Measurements from ENCODE around the gene IFRD2.
"Not testable (repeated sequence)": the region's sequence is repeated elsewhere in the genome, so short reads cannot be mapped to it uniquely, and the experiment has no call there.

IFRD2 gene

DNA sequence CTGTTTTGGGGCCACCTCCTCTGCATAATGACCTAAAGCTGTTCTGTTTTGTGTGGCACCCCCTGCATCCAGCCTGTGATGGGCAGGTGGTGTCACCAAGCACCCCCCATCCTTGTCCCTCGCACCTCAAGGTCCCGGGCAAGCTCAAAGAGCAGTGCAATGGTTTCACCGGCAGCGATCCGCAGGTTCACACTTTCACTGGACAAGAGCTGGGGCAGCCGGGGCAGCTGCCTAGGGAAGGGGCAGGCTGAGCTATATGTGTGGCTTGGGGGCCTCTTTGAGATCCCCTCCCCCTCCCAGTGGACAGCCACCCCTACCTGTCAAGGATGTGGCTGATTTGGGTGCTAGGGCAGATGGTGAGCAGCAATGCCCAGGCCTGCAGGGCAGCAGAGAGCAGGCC, 3.1 kb downstream of the IFRD2 start:
- ATAC-seq (ENCODE audit: low read depth) (no peak), DNase-seq (ENCODE audit: low spot score in 2 of 2) (no peak)
- peaks cover 19% of the 10 kb centered on the region for H3K4me1 Mint-ChIP-seq
- no peak overlapping the region for H3K27ac Mint-ChIP-seq
- no peaks in the 10 kb centered on the region for H3K27me3 Mint-ChIP-seq
- H3K36me3 Mint-ChIP-seq: peaks cover 5% of the 10 kb centered on the region
- no peak overlapping the region for H3K4me3 Mint-ChIP-seq
- H3K9me3 Mint-ChIP-seq: no peaks in the 10 kb centered on the region

DNA sequence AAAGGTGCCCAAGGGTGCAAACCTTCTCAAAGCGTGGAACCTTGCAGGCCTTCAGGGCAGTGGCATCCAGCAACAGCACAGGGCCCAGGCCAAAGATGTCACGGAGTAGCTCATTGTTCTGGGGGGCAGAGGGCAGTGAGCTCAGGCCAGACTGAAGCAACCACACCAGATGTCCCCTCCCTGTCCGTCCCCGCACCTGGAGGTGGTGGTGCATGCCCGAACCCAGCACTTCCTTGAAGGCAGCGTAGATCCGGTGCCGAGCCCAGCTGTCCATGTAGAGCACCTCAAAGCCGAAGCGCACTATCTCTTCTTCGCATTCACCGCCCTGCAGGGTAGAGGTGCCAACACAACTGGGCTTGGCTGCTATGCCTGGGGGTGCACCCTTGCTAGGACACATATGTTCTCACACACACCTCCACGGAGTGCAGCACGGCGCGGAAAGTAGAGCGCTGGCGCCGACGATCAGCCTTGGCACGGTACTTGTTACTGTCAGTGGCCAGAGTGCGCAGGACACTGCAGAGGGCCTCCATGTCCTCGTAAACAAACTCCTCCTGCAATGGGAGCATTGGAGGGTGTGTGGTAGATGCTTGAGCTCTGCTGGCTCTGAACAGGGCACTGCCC, 3.7 kb downstream of the IFRD2 start:
- DNase-seq (ENCODE audit: low spot score in 2 of 2) (no peak), ATAC-seq (ENCODE audit: low read depth) (no peak)
- Mint-ChIP-seq H3K4me1 (peaks cover 19% of the 10 kb centered on the region), H3K36me3 (peaks cover 5% of the 10 kb centered on the region), H3K27ac (no peak overlapping the region), H3K27me3 (no peaks in the 10 kb centered on the region), H3K9me3 (no peaks in the 10 kb centered on the region), H3K4me3 (no peak overlapping the region)

- DNase-seq (ENCODE audit: low spot score in 2 of 2) (no peak), ATAC-seq (ENCODE audit: low read depth) (no peak)
- peaks cover 5% of the 10 kb centered on the region for H3K36me3 Mint-ChIP-seq
- no peak overlapping the region for H3K4me3 Mint-ChIP-seq
- H3K27me3 Mint-ChIP-seq: no peaks in the 10 kb centered on the region
- H3K4me1 Mint-ChIP-seq: peaks cover 11% of the 10 kb centered on the region
- no peaks in the 10 kb centered on the region for H3K9me3 Mint-ChIP-seq
- H3K27ac Mint-ChIP-seq: no peak overlapping the region
Observed at GRCh38 chr3:50287262-50287661, 5.0 kb downstream of the IFRD2 start.

- ATAC-seq (ENCODE audit: low read depth): no peak
- H3K9me3 Mint-ChIP-seq: no peaks in the 10 kb centered on the region
- H3K36me3 Mint-ChIP-seq: peaks cover 5% of the 10 kb centered on the region
- DNase-seq (ENCODE audit: low spot score in 2 of 2): no peak
- H3K4me1 Mint-ChIP-seq: peaks cover 9% of the 10 kb centered on the region
- no peak overlapping the region for H3K4me3 Mint-ChIP-seq
- no peaks in the 10 kb centered on the region for H3K27me3 Mint-ChIP-seq
- H3K27ac Mint-ChIP-seq: no peak overlapping the region
Observed at GRCh38 chr3:50286322-50287227, 5.7 kb downstream of the IFRD2 start.

DNA sequence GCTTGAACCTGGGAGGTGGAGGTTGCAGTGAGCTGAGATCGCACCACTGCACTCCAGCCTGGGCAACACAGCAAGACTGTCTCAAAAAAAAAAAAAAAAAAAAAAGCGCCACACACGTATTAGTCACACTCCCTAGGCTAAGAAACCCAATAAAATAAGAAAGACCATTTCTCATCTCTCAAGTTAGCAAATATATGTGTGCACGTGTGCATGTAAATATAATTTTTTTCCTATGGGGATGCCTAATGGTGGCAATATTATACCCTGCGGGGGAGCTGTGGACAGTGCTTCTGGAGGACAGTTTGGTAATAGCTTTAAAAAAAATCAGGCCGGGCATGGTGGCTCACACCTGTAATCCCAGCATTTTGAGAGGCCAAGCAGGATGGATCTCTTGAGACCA, 8.1 kb downstream of the IFRD2 start:
- H3K9me3 Mint-ChIP-seq; H3K27me3 Mint-ChIP-seq; DNase-seq (ENCODE audit: low spot score in 2 of 2); H3K27ac Mint-ChIP-seq; H3K36me3 Mint-ChIP-seq; ATAC-seq (ENCODE audit: low read depth); H3K4me1 Mint-ChIP-seq; H3K4me3 Mint-ChIP-seq: not testable (repeated sequence)

DNA sequence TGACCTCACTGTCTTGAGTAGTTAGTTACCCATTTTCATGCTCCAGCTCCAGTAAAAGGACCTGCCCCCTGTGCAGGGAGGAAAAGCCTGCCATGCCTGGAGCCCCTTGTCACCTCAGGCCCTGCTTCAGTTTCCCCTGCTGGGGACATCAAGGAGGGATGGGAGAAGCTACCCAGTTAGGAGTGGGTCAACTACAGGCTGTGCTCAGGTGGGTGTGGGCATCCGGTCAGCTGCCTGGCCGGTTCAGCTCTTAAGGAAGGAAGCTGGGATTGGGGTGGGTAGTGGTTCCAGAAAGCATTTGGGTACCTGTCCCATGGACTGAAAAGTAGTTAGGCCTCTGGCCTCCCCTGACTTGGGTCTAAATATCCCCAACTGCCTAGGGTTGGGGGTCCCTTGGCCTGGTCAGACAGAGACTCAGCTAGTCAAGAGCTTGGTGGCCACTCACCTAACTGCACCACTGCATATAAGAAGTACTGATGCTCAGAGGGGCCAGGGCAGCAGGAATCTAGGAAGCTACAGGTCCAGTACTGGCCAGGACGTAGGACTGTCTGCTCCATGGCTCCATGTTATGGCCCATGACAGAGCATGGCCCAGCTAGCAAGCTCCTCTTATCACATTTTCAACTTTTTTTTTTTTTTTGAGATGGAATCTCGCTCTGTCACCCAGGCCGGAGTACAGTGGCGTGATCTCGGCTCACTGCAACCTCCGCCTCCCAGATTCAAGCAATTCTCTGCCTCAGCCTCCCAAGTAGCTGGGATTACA, 12.8 kb downstream of the IFRD2 start:
- H3K27me3 Mint-ChIP-seq: peaks cover 17% of the 10 kb centered on the region

DNA sequence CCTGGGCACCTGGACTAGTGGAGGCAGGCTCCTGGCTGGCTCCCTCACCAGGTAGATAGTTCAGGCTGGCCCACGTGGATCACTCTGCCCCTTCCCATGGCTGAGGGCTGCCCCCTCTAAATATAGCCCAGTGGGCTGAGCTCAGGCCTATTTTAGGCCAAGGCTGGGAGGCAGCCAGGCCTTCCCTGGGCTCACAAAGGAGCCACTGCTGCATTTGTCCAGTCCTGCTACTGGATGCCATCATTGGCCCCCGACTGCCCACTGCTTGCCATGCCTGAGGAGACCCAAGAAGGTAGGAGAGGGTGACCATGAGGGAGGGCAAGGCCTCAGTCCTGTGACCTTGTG, 13.4 kb downstream of the IFRD2 start, which contains the start of gene LSMEM2:
LSMEM2 (plus strand) TSS at position 208 of the 345 bp plus-strand sequence; CDS start at position 235, 27 bp downstream.
- Mint-ChIP-seq H3K4me3 (no peak within 1 kb of the TSS), H3K36me3 (no peaks in the 10 kb centered on the region), H3K27me3 (peaks cover 20% of the 10 kb centered on the region), H3K27ac (no peak within 1 kb of the TSS), H3K4me1 (peaks cover 11% of the 10 kb centered on the region), H3K9me3 (no peaks in the 10 kb centered on the region)
- DNase-seq (ENCODE audit: low spot score in 2 of 2) (no peak), ATAC-seq (ENCODE audit: low read depth) (no peak)

More for the DNA sequence above, 12.8 kb downstream of the IFRD2 start:
- ATAC-seq (ENCODE audit: low read depth) (no peak), DNase-seq (ENCODE audit: low spot score in 2 of 2) (no peak)
- H3K4me1 Mint-ChIP-seq: peaks cover 7% of the 10 kb centered on the region
- no peaks in the 10 kb centered on the region for H3K9me3 Mint-ChIP-seq
- no peak overlapping the region for H3K27ac Mint-ChIP-seq
- no peak overlapping the region for H3K4me3 Mint-ChIP-seq
- no peaks in the 10 kb centered on the region for H3K36me3 Mint-ChIP-seq

DNA sequence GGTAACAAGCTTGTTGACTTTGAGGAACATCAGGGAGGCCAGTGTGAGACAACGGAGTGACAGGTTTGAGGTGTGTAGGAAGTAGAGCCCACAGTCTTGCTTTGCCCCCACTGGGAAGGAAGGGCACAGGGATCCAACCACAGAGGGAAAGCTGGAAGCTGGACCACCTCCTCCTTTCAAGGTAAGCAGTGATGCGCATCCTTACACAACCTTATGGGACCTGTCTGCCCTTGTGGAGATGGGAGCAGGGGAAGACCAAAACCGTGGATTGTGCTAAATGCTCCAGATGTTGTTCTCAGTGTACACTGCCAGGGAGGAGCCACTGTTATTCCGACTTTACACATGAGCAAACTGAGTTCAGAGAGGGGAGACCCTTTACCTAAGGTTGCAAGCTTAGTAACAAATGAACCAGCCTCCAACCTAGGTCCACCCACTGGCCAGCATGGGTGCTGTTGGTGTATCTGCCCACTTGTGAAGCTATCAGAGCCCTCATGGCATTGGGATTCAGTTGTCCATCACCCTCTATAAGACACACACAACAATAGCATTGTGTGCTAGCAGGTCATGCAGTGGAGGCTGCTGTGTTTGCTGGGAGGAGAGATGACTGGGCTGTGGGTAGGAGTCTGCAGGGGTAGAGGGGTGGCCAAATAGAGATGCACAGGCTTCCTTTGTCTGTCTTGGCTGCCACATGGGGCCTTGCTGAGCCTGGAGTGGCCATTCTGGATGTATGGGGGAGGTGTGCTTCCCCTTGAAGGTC, 13.9 kb downstream of the IFRD2 start:
- no peak overlapping the region for H3K4me3 Mint-ChIP-seq
- ATAC-seq (ENCODE audit: low read depth) (no peak), DNase-seq (ENCODE audit: low spot score in 2 of 2) (no peak)
- H3K36me3 Mint-ChIP-seq: no peaks in the 10 kb centered on the region
- H3K27ac Mint-ChIP-seq: no peak overlapping the region
- H3K4me1 Mint-ChIP-seq: peaks cover 11% of the 10 kb centered on the region
- H3K27me3 Mint-ChIP-seq: peaks cover 20% of the 10 kb centered on the region
- no peaks in the 10 kb centered on the region for H3K9me3 Mint-ChIP-seq

- Mint-ChIP-seq H3K9me3 (no peaks in the 10 kb centered on the region), H3K27ac (no peak overlapping the region), H3K27me3 (peaks cover 25% of the 10 kb centered on the region), H3K4me1 (peaks cover 15% of the 10 kb centered on the region), H3K36me3 (no peaks in the 10 kb centered on the region), H3K4me3 (no peak overlapping the region)
- DNase-seq (ENCODE audit: low spot score in 2 of 2) (no peak), ATAC-seq (ENCODE audit: low read depth) (no peak)
Observed at GRCh38 chr3:50276762-50277101, 15.5 kb downstream of the IFRD2 start.

GRCh38 chr3:50275996-50276761, 16.1 kb downstream of the IFRD2 start:
- Mint-ChIP-seq H3K4me1 (peaks cover 15% of the 10 kb centered on the region), H3K27me3 (peaks cover 25% of the 10 kb centered on the region), H3K36me3 (no peaks in the 10 kb centered on the region), H3K9me3 (no peaks in the 10 kb centered on the region), H3K4me3 (no peak overlapping the region), H3K27ac (no peak overlapping the region)
- no peak for ATAC-seq (ENCODE audit: low read depth)
- no peak for DNase-seq (ENCODE audit: low spot score in 2 of 2)

- peak overlapping the region; percentile 43 for H3K4me3 Mint-ChIP-seq
- peaks cover 25% of the 10 kb centered on the region for H3K27me3 Mint-ChIP-seq
- H3K36me3 Mint-ChIP-seq: no peaks in the 10 kb centered on the region
- no peaks in the 10 kb centered on the region for H3K9me3 Mint-ChIP-seq
- peaks cover 15% of the 10 kb centered on the region for H3K4me1 Mint-ChIP-seq
- no peak overlapping the region for H3K27ac Mint-ChIP-seq
- ATAC-seq (ENCODE audit: low read depth) (no peak), DNase-seq (ENCODE audit: low spot score in 2 of 2) (no peak)
Observed at GRCh38 chr3:50275141-50275995, 16.9 kb downstream of the IFRD2 start.

DNA sequence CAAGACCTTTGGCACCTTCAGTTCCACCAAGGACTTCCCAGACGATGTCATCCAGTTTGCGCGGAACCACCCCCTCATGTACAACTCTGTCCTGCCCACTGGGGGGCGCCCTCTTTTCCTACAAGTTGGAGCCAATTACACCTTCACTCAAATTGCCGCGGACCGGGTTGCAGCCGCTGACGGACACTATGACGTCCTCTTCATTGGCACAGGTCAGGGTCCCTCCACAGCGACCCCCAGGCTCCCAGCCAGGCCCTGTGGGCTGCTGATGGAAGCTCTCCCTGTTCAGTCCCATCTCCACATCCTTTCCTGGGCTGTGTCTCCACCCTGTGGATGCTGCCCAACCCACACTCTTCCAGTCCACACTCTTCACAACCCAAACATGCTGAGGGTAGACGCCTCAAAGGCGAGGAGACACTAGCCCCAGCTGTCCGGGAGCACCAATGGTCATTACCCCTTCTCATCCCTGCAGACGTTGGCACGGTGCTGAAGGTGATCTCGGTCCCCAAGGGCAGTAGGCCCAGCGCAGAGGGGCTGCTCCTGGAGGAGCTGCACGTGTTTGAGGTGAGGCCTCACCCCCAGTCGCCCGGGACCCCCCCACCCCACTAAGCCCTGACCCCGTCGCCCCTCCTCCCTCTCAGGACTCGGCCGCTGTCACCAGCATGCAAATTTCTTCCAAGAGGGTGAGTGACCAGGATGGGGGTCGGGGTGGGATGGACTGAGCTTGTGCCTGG, 17.7 kb downstream of the IFRD2 start:
- ATAC-seq (ENCODE audit: low read depth) (peak; percentile 32), DNase-seq (ENCODE audit: low spot score in 2 of 2) (peak; percentile 53 to 73)
- H3K27me3 Mint-ChIP-seq: peaks cover 26% of the 10 kb centered on the region
- H3K36me3 Mint-ChIP-seq: no peaks in the 10 kb centered on the region
- H3K9me3 Mint-ChIP-seq: no peaks in the 10 kb centered on the region
- peak overlapping the region; percentile 35 for H3K27ac Mint-ChIP-seq
- H3K4me3 Mint-ChIP-seq: peak overlapping the region; percentile 12
- H3K4me1 Mint-ChIP-seq: peaks cover 15% of the 10 kb centered on the region
